ENCODE results near the gene ST8SIA3. TPM values are rescaled to one million over a fixed set of nuclear protein-coding genes. Genes with fewer than 3 reads are reported as not detected.

Gene ST8SIA3, protein sequence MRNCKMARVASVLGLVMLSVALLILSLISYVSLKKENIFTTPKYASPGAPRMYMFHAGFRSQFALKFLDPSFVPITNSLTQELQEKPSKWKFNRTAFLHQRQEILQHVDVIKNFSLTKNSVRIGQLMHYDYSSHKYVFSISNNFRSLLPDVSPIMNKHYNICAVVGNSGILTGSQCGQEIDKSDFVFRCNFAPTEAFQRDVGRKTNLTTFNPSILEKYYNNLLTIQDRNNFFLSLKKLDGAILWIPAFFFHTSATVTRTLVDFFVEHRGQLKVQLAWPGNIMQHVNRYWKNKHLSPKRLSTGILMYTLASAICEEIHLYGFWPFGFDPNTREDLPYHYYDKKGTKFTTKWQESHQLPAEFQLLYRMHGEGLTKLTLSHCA
- total RNA-seq: not detected

GRCh38 chr18:57352271-57352701 is at the start of gene ST8SIA3:
Gene ST8SIA3, plus strand, starts transcription at chr18:57352557. Its CDS starts 290 bp downstream, at chr18:57352847.
- no peaks in the 10 kb centered on the region for H3K4me1 Mint-ChIP-seq
- intact Hi-C loops (cut with DNase I, micrococcal nuclease): loop anchor here (5.0 to 10.0 kb wide), 2 partner anchors 90 to 247 kb away; no protein-coding TSS in a partner anchor
- ATAC-seq (no peak), DNase-seq (no peak)
- no peak within 1 kb of the TSS for H3K4me3 Mint-ChIP-seq
- no peaks in the 10 kb centered on the region for H3K9me3 Mint-ChIP-seq (ENCODE audit: low read depth)
- CTCF ChIA-PET: no interaction called here
- peaks cover 48% of the 10 kb centered on the region for H3K27me3 Mint-ChIP-seq
- H3K36me3 Mint-ChIP-seq (ENCODE audit: low read depth): no peaks in the 10 kb centered on the region
- no peak within 1 kb of the TSS for H3K27ac Mint-ChIP-seq
- POLR2A ChIA-PET: no interaction called here

DNA sequence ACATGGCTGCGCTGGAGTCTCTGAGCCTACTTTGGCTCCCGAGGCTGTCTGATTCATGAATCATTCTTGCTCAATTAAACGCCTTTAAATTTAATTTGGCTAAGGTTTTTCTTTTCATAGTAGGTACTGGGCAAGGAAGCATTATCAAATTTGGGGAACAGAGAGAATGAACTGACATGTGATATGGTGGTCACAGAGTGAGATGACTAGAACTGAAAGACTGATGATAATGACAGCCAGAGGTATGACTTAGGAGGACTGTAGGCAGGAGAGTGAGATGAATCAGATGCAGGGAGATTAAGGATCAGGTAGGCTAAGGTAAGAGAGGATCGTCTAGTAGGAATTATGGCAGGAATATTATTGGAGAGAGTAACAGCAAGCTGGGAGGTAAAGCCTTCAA is 40.9 kb upstream of the ST8SIA3 start:
- Mint-ChIP-seq H3K4me1 (no peaks in the 10 kb centered on the region), H3K9me3 (ENCODE audit: low read depth) (no peaks in the 10 kb centered on the region), H3K36me3 (ENCODE audit: low read depth) (no peaks in the 10 kb centered on the region), H3K27me3 (no peaks in the 10 kb centered on the region), H3K4me3 (no peak overlapping the region), H3K27ac (no peak overlapping the region)
- ChIA-PET CTCF (interaction anchor here (0.6 kb wide), 1 partner anchor 306 kb away, joined by 4 read pairs; no protein-coding TSS in a partner anchor), POLR2A (no interaction called here)
- intact Hi-C loops (cut with DNase I, micrococcal nuclease): no loop called here
- DNase-seq (no peak), ATAC-seq (no peak)

DNA sequence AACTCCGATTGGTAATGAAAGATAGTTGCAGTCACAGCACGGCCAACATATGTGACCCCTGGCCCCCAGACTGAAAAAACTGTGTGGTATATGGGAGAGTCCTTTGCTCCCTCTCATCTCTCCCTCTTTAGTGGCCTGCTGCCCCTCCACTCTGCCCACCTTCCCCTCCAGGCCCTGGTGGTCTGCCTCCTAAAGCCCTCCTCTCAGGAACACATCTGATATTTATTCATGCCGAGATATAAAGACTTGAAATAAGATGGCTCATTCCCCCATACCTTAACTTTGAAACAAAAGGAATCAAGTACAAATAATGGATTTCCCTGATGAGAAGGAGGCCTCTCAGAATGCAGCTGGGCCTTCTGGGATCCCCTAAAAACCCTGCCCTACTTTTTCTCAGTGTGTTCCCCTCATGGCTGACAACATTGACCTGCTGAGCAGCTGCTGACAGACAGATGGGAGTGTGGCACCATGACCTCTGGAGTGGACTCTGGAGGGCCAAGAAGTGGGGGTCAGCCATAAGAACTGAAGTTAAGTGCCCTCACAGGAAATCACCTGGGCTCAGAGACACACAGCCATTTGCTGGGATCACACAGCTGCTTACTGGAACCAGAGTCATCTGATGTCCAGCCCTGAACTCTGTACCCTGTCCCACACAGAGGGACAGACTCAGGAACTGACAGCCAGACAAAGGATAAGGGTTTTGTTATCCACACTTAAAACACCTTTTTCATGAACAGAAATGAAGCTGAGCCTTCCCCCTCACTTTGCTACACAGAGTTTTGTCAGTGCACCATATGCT is 39.8 kb upstream of the ST8SIA3 start:
- H3K4me1 Mint-ChIP-seq: no peaks in the 10 kb centered on the region
- no peaks in the 10 kb centered on the region for H3K9me3 Mint-ChIP-seq (ENCODE audit: low read depth)

DNA sequence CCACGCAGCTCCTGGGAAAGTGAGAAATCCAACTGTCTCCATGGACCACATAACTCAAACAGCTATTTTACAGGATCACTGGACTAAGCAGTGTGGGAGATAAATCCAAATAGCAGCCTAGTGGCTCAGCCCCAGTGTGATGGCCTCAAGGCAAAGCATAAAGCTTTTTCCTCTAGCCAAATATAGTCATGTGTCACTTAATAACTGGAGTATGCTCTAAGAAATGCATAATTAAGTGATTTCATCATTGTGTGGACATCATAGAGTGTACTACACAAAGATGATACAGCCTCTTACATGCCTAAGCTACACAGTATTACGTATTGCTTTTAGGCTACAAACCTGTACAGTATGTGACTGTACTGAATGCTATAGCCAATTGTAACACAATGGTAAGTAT is 31.8 kb upstream of the ST8SIA3 start:
- Mint-ChIP-seq H3K36me3 (ENCODE audit: low read depth) (no peaks in the 10 kb centered on the region), H3K27ac (no peak overlapping the region), H3K27me3 (peaks cover 14% of the 10 kb centered on the region), H3K4me3 (no peak overlapping the region), H3K9me3 (ENCODE audit: low read depth) (no peaks in the 10 kb centered on the region), H3K4me1 (no peaks in the 10 kb centered on the region)
- intact Hi-C loops (cut with DNase I, micrococcal nuclease): no loop called here
- DNase-seq (no peak), ATAC-seq (no peak)
- ChIA-PET POLR2A (no interaction called here), CTCF (no interaction called here)

More for the DNA sequence above, 39.8 kb upstream of the ST8SIA3 start:
- no peak for ATAC-seq
- Mint-ChIP-seq H3K36me3 (ENCODE audit: low read depth) (no peaks in the 10 kb centered on the region), H3K27ac (no peak overlapping the region), H3K27me3 (no peaks in the 10 kb centered on the region), H3K4me3 (no peak overlapping the region)
- no peak for DNase-seq
- ChIA-PET CTCF (interaction anchor here (0.6 kb wide), 1 partner anchor 307 kb away, joined by 4 read pairs; no protein-coding TSS in a partner anchor), POLR2A (no interaction called here)
- intact Hi-C loops (cut with DNase I, micrococcal nuclease): no loop called here

DNA sequence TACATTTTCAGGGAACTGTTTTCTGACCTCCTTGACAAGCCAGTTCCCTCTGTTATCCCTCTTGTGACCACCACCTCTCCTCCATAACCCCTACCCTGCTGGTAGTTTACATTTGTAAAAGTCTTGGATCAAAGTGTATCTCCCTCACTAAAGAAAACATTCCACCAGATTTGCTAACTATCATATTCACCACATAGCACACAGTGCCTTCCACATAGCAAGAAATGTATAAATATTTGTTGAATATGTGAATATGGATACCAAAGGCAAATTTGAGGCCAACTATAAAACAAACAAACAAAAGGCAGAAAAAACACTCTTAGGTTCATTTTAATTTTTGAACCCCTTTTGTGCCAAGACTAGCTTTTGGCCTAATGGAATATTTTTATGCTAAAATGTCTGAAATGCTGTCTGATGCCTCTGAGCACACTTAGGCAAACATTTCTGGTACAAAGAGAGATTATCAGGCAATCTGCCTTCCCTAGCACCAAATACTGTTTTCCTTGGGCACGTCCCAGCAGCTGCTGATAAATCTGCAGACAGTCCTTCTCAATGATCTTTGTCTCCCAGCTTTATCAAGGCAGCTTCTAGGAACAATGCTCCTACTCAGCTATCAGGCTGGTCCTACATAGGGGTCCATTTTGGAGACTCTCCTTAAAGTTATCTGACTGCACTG is 26.7 kb upstream of the ST8SIA3 start:
- Mint-ChIP-seq H3K9me3 (ENCODE audit: low read depth) (no peaks in the 10 kb centered on the region), H3K27ac (no peak overlapping the region), H3K36me3 (ENCODE audit: low read depth) (no peaks in the 10 kb centered on the region), H3K27me3 (peaks cover 13% of the 10 kb centered on the region), H3K4me3 (no peak overlapping the region), H3K4me1 (no peaks in the 10 kb centered on the region)
- CTCF ChIA-PET: no interaction called here
- POLR2A ChIA-PET: no interaction called here
- ATAC-seq (no peak), DNase-seq (no peak)
- intact Hi-C loops (cut with DNase I, micrococcal nuclease): no loop called here

GRCh38 chr18:57326718-57327323 is 25.5 kb upstream of the ST8SIA3 start:
- ChIA-PET POLR2A (no interaction called here), CTCF (no interaction called here)
- Mint-ChIP-seq H3K27me3 (peaks cover 12% of the 10 kb centered on the region), H3K9me3 (ENCODE audit: low read depth) (no peaks in the 10 kb centered on the region), H3K27ac (no peak overlapping the region), H3K36me3 (ENCODE audit: low read depth) (no peaks in the 10 kb centered on the region), H3K4me3 (no peak overlapping the region), H3K4me1 (no peaks in the 10 kb centered on the region)
- ATAC-seq (no peak), DNase-seq (no peak)
- intact Hi-C loops (cut with DNase I, micrococcal nuclease): no loop called here

DNA sequence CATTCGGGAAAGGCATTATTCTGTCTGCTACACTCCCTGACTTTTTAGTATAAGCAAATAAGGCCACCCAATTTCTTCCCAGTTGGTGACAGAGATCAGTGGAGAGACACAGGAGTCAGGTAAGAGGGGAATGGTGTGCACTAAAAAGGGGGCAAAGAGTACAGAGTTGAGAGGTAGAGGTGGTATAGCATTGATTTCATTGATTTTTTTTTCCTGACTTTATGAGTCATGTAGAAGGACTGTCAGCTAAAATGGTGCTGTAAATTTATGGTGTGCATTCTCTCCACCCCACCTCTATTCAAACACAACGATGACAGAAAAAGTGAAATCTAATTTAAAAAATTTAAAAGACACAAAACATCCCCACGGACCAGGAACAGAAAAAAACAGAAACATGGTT is 23.7 kb upstream of the ST8SIA3 start:
- ChIA-PET POLR2A (no interaction called here), CTCF (no interaction called here)
- Mint-ChIP-seq H3K36me3 (ENCODE audit: low read depth) (no peaks in the 10 kb centered on the region), H3K27me3 (peaks cover 10% of the 10 kb centered on the region), H3K4me1 (no peaks in the 10 kb centered on the region), H3K4me3 (no peak overlapping the region), H3K27ac (no peak overlapping the region), H3K9me3 (ENCODE audit: low read depth) (no peaks in the 10 kb centered on the region)
- DNase-seq: no peak
- intact Hi-C loops (cut with DNase I, micrococcal nuclease): no loop called here
- no peak for ATAC-seq

DNA sequence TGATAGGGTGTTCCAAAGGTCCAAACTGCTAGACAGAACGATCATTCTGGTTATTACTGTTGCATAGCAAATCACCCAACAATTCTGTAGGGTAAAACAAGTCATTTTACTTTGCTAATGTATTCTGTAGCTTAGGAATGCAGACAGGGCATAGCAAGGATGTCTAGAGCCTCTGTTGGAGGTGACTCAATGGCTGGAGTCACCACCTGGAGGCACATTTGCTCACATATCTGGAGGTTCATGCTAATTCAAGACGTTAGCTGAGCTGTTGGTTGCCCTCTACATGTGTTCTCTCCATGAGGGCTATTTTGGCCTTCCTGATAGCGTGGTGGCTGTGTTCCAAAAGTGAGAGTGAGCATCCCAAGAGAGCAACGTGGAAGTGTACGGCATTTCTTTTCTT is 22.5 kb upstream of the ST8SIA3 start:
- H3K4me3 Mint-ChIP-seq: no peak overlapping the region
- no peak for DNase-seq
- H3K9me3 Mint-ChIP-seq (ENCODE audit: low read depth): no peaks in the 10 kb centered on the region
- no peaks in the 10 kb centered on the region for H3K4me1 Mint-ChIP-seq
- H3K27ac Mint-ChIP-seq: no peak overlapping the region
- no peaks in the 10 kb centered on the region for H3K36me3 Mint-ChIP-seq (ENCODE audit: low read depth)
- CTCF ChIA-PET: interaction anchor here (0.6 kb wide), 1 partner anchor 124 kb away, joined by 3 read pairs; no protein-coding TSS in a partner anchor
- POLR2A ChIA-PET: no interaction called here
- no peak for ATAC-seq
- peaks cover 8% of the 10 kb centered on the region for H3K27me3 Mint-ChIP-seq
- intact Hi-C loops (cut with DNase I, micrococcal nuclease): no loop called here

DNA sequence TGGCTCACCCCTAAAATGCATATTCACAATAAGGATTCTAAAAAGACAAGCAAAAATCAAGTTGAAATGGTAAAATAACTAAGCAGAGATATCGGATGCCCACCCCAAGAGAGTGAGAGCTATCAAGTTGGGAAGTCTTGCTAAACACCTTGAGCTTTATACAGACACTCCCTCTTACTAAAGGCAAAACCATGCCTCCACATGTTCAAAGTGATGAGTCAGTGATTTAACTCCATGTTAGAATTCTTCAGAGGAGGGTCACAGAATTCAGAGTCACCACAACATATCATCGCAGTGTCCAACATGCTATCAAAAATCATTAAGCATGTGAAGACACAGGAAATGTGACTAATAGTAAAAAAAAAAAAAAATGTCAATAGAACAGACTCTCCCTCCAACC is 20.6 kb upstream of the ST8SIA3 start:
- Mint-ChIP-seq H3K27ac (no peak overlapping the region), H3K36me3 (ENCODE audit: low read depth) (no peaks in the 10 kb centered on the region), H3K9me3 (ENCODE audit: low read depth) (no peaks in the 10 kb centered on the region), H3K4me3 (no peak overlapping the region), H3K4me1 (no peaks in the 10 kb centered on the region), H3K27me3 (peaks cover 3% of the 10 kb centered on the region)
- DNase-seq (no peak), ATAC-seq (no peak)
- CTCF ChIA-PET: no interaction called here
- intact Hi-C loops (cut with DNase I, micrococcal nuclease): no loop called here
- POLR2A ChIA-PET: no interaction called here

DNA sequence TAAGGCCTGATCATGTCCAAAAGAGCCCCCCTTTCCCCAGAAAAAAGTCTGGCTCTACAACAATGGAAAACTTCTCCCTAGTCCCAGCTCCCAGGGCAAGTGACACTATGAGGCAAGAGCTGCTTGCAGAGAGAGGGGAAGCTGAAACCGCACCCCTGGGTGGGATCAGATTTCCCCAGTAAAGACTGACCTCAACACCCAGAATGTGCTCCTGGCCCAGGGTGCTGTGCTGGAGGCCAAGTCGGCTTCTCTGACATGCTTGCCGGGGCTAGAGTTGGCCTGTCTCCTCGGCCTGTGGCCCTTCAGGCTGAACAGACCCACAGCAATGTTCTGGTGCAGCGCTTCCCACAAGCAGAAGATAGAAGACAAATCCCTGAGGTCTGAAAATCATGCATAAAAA is 18.4 kb upstream of the ST8SIA3 start:
- Mint-ChIP-seq H3K36me3 (ENCODE audit: low read depth) (no peaks in the 10 kb centered on the region), H3K9me3 (ENCODE audit: low read depth) (no peaks in the 10 kb centered on the region), H3K27ac (no peak overlapping the region), H3K4me1 (no peaks in the 10 kb centered on the region), H3K4me3 (no peak overlapping the region), H3K27me3 (peaks cover 8% of the 10 kb centered on the region)
- ATAC-seq: no peak
- POLR2A ChIA-PET: no interaction called here
- CTCF ChIA-PET: no interaction called here
- intact Hi-C loops (cut with DNase I, micrococcal nuclease): no loop called here
- no peak for DNase-seq

DNA sequence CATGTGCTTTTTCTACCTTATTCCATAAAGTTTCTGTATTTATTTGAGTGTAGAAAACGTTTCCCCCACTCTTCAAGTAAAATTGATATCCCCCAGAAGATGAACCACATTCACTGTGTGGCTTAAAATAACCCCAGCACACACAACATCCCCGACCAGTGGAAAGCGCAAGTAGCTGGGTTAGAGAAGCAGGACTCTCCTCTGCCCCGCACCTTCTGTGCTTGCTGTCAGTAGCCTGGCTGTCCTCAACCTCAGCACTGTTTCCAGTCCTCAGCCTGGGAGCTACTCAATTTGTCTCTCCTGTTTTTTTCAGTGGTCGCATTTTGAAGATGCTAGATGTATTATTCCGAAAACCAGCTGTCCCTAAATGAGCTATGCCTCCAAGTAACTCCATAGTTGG is 18.0 kb upstream of the ST8SIA3 start:
- H3K4me1 Mint-ChIP-seq: no peaks in the 10 kb centered on the region
- peaks cover 13% of the 10 kb centered on the region for H3K27me3 Mint-ChIP-seq
- intact Hi-C loops (cut with DNase I, micrococcal nuclease): no loop called here
- H3K27ac Mint-ChIP-seq: no peak overlapping the region
- no peaks in the 10 kb centered on the region for H3K36me3 Mint-ChIP-seq (ENCODE audit: low read depth)
- DNase-seq: no peak
- no peak for ATAC-seq
- ChIA-PET CTCF (interaction anchor here (0.7 kb wide), 1 partner anchor 9 kb away, joined by 3 read pairs; no protein-coding TSS in a partner anchor), POLR2A (no interaction called here)
- H3K9me3 Mint-ChIP-seq (ENCODE audit: low read depth): no peaks in the 10 kb centered on the region
- H3K4me3 Mint-ChIP-seq: no peak overlapping the region

Measured in activated CD4-positive, alpha-beta T cell treated with anti-CD3 and anti-CD28 coated beads for 36 hours (primary cell).